Psoas muscle (tissue), 8 donors: ENCODE results near the gene DSTYK. TPM values are rescaled to one million over a fixed set of nuclear protein-coding genes. Genes with fewer than 3 reads are reported as not detected.

Experiments used
- ATAC-seq, 4 donors: fragments of 200-7000 bp; cut with Tn5 transposase; one replicate each; pipeline ENCODE4 v1.9.1; 2020; ENCODE audit warnings: moderate library complexity in 3 of 4, mild to moderate bottlenecking in 2 of 4
- DNase-seq, 2 donors: peaks; one replicate each; pipeline ENCODE4 v3.0.0-alpha.2; 2020
- H3K27ac ChIP-seq: fragments of 200-600 bp; one replicate; pipeline ENCODE4 v1.8.0; 2022
- H3K27me3 ChIP-seq, 3 donors: fragments of 200-600 bp in 1 of 3; one replicate each; pipeline versions ENCODE4 v1.6.1 to v1.8.0; 2013 to 2022; ENCODE audit warnings: low read length in 2 of 3, mild to moderate bottlenecking in 2 of 3, moderate library complexity in 1 of 3; ENCODE audit not compliant: insufficient read depth in 3 of 3
- H3K36me3 ChIP-seq, 2 donors: fragments of 200-600 bp in 1 of 2; one replicate each; pipeline versions ENCODE4 v1.6.1 to v1.8.0; 2013 to 2022; ENCODE audit warnings: low read depth in 1 of 2, mild to moderate bottlenecking in 1 of 2, moderate library complexity in 1 of 2; ENCODE audit not compliant: insufficient read depth in 1 of 2
- H3K4me1 ChIP-seq: fragments of 200-600 bp; one replicate; pipeline ENCODE4 v1.8.0; 2022
- H3K4me3 ChIP-seq: fragments of 200-600 bp; one replicate; pipeline ENCODE4 v1.8.0; 2022; ENCODE audit warnings: mild to moderate bottlenecking
- H3K9me3 ChIP-seq: fragments of 200-600 bp; one replicate; pipeline ENCODE4 v1.8.0; 2022
- CTCF ChIP-seq: fragments of 200-600 bp; IDR thresholded peaks from one replicate; pipeline ENCODE4 v1.8.0; 2022; ENCODE audit warnings: antibody characterized with exemption
- WGBS, 3 donors: extraction: QIAGEN DNeasy Blood & Tissue Kit; methylation state at CpG; one replicate each; pipeline versions ENCODE4 v1.1.6 to v1.1.7; 2013; 5-methylcytosine and 5-hydroxymethylcytosine counted together
- intact Hi-C, 2 donors: fragments of 100-400 bp; cut with DNase I; formaldehyde crosslinking; loops; one replicate each; pipeline versions ENCODE4 v1.11.0 to v1.14.2; 2022
- polyA plus RNA-seq, 3 donors: library from polyadenylated mRNA; stranded (reverse); fragments of 200-250 nt; gene quantifications; one replicate each; pipeline ENCODE4 v1.2.3, GENCODE V29; 2013
- total RNA-seq, 4 donors: library from RNA; stranded (reverse); fragmentation: NEBNext Ultra II Directional in 2 of 4; extraction: Animal tissue kit (Norgen Biotek cat#: 25700) in 2 of 4; gene quantifications; one replicate each; pipeline versions ENCODE4 v1.2.1 to v1.2.4, GENCODE V29; 2021 to 2023
- donor health status: healthy with polysubstance abuse.
- donor health status: DM: no; HTN: no; CAD: no; lungs with moderate emphysema.
- donor health status: Bipolar disorder and iron deficiency.
- donor health status: healthy.
- donor health status: DM: yes; HTN: yes; CAD: no.
- donor health status: DM: no; HTN: no; CAD: no.
- donor health status: DM: no; HTN: no; CAD: no.
- donor health status: DM: yes; HTN: yes; CAD: no.

The DSTYK gene
- total and polyA plus RNA-seq, 7 donors, result 2.3 to 22.6 (median 13.6) TPM

GRCh38 chr1:205171369-205171768 lies 40.1 kb downstream of the DSTYK start:
- intact Hi-C loops, result no loop called here
- no peak for DNase-seq
- H3K36me3 ChIP-seq, result peaks cover 6 to 31% of the 10 kb centered on the region in 2 donors
- H3K27me3 ChIP-seq, result no peaks in the 10 kb centered on the region
- peak overlapping the region; percentile 87 for H3K27ac ChIP-seq
- H3K4me3 ChIP-seq, result no peak overlapping the region
- no peak for ATAC-seq
- peaks cover 69% of the 10 kb centered on the region for H3K4me1 ChIP-seq
- 91 to 93% (median 93%) methylated on average over 5 of the region's 5 CpGs for WGBS, 3 donors
- H3K9me3 ChIP-seq, result no peaks in the 10 kb centered on the region
- no peak for TF ChIP-seq CTCF

- peaks cover 69% of the 10 kb centered on the region for H3K4me1 ChIP-seq
- DNase-seq, result no peak
- 83 to 87% (median 84%) methylated on average over 9 of the region's 9 CpGs for whole genome bisulfite sequencing, 3 donors
Measured at GRCh38 chr1:205170532-205171269, 40.8 kb downstream of the DSTYK start.

GRCh38 chr1:205169248-205169647 lies 42.3 kb downstream of the DSTYK start:
- WGBS, 3 donors, result 42 to 80% (median 52%) methylated on average over 10 of the region's 10 CpGs
- H3K36me3 ChIP-seq, result peaks cover 6 to 38% of the 10 kb centered on the region in 2 donors

More at GRCh38 chr1:205170532-205171269, 40.8 kb downstream of the DSTYK start:
- Histone ChIP-seq H3K27ac (peak overlapping the region; percentile 32), H3K4me3 (no peak overlapping the region), H3K9me3 (no peaks in the 10 kb centered on the region), H3K36me3 (peaks cover 6 to 31% of the 10 kb centered on the region in 2 donors), H3K27me3 (no peaks in the 10 kb centered on the region)
- ATAC-seq, result no peak
- intact Hi-C loops, result no loop called here
- TF ChIP-seq CTCF, result no peak

DNA sequence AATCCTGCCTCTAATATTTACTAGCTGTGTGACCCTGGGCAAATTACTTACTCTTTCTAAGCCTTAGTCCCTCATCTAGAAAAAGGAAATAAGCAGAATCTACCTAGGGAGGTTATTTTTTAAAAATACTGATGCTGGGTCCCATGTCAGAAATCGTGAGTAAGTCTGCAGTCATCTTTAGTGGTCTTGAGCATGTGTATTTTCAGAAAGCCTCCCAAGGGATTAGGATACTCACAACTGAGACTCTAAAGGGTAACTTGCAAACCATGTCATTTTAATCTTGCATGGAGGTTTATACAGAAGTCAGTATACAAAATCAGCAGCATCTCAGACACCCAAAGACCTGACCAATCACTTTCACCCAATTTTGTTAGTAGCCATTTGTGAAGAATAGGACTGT lies 43.2 kb downstream of the DSTYK start:
- 56 to 85% (median 78%) methylated on average over 1 of the region's 1 CpG for WGBS, 3 donors
- DNase-seq (no peak), ATAC-seq (no peak)
- Histone ChIP-seq H3K4me3 (no peak overlapping the region), H3K27ac (peak overlapping the region; percentile 71), H3K4me1 (peaks cover 50% of the 10 kb centered on the region), H3K9me3 (no peaks in the 10 kb centered on the region), H3K36me3 (peaks cover 6 to 47% of the 10 kb centered on the region in 2 donors), H3K27me3 (no peaks in the 10 kb centered on the region)
- TF ChIP-seq CTCF, result no peak
- intact Hi-C loops, result loop anchor here in 1 of 2 donors (5.0 kb wide), 1 partner anchor 34 kb away; no protein-coding TSS in a partner anchor

More at GRCh38 chr1:205169248-205169647, 42.3 kb downstream of the DSTYK start:
- ATAC-seq (peak; percentile 28 to 51 (median 40)), DNase-seq (no peak)
- Histone ChIP-seq H3K4me3 (no peak overlapping the region), H3K4me1 (peaks cover 60% of the 10 kb centered on the region), H3K27ac (peak overlapping the region; percentile 71), H3K27me3 (no peaks in the 10 kb centered on the region), H3K9me3 (no peaks in the 10 kb centered on the region)
- intact Hi-C loops, result loop anchor here in 1 of 2 donors (5.0 kb wide), 1 partner anchor 33 kb away; no protein-coding TSS in a partner anchor
- TF ChIP-seq CTCF, result no peak
